ENCODE data around the gene CRTAC1. TPM values are rescaled to one million over a fixed set of nuclear protein-coding genes. Genes with fewer than 3 reads are reported as not detected.

Gene CRTAC1
- total RNA-seq, 1 donor from 2014 or later: 0.82 TPM

DNA sequence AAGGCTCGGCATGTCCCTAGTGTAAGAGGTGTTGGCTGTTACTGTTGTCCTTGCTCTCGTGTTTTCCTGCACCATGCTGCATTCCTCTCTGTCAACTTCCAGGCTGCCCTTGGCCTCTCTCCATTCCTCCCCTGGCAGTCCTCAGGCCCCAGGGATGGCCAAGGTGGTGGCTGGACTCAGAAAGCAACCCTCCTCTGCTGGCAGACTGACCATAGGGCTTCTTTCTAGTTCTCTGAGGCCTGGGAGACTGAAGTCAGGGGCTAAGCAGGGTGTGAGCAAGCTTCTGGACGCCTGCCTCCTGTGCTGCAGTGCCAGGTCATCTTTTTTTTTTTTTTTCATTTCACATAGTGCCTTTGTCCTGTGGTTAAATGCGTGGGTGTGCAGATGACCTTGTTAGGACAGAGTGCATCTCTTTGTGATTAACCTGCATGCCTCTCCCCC is 108.8 kb downstream of the CRTAC1 start:
- Mint-ChIP-seq H3K4me3 (no peak overlapping the region), H3K9me3 (no peaks in the 10 kb centered on the region)

GRCh38 chr10:97920865-97921264 is 109.6 kb downstream of the CRTAC1 start:
- no peak overlapping the region for H3K27ac Mint-ChIP-seq (ENCODE audit: unreplicated experiment)
- H3K4me3 Mint-ChIP-seq: no peak overlapping the region
- H3K9me3 Mint-ChIP-seq: no peaks in the 10 kb centered on the region
- no peak for TF ChIP-seq CTCF (conservative IDR thresholded peaks at IDR 0.05)
- peaks cover 48% of the 10 kb centered on the region for H3K27me3 Mint-ChIP-seq (ENCODE audit: low read depth)
- no peak for DNase-seq (ENCODE audit: low read depth, low spot score)
- H3K4me1 Mint-ChIP-seq: peaks cover 7% of the 10 kb centered on the region
- H3K36me3 Mint-ChIP-seq (ENCODE audit: low read depth): no peaks in the 10 kb centered on the region

More for the DNA sequence above, 108.8 kb downstream of the CRTAC1 start:
- TF ChIP-seq CTCF (conservative IDR thresholded peaks at IDR 0.05): no peak
- Mint-ChIP-seq H3K36me3 (ENCODE audit: low read depth) (no peaks in the 10 kb centered on the region), H3K27ac (ENCODE audit: unreplicated experiment) (no peak overlapping the region), H3K4me1 (peaks cover 7% of the 10 kb centered on the region), H3K27me3 (ENCODE audit: low read depth) (peaks cover 43% of the 10 kb centered on the region)
- DNase-seq (ENCODE audit: low read depth, low spot score): no peak

GRCh38 chr10:97919012-97919411 is 111.4 kb downstream of the CRTAC1 start:
- DNase-seq (ENCODE audit: low read depth, low spot score): no peak
- Mint-ChIP-seq H3K27me3 (ENCODE audit: low read depth) (peaks cover 53% of the 10 kb centered on the region), H3K4me3 (no peak overlapping the region), H3K36me3 (ENCODE audit: low read depth) (no peaks in the 10 kb centered on the region), H3K27ac (ENCODE audit: unreplicated experiment) (no peak overlapping the region), H3K4me1 (peaks cover 7% of the 10 kb centered on the region), H3K9me3 (no peaks in the 10 kb centered on the region)
- TF ChIP-seq CTCF (conservative IDR thresholded peaks at IDR 0.05): no peak

- DNase-seq (ENCODE audit: low read depth, low spot score): no peak
- no peak for TF ChIP-seq CTCF (conservative IDR thresholded peaks at IDR 0.05)
- Mint-ChIP-seq H3K27me3 (ENCODE audit: low read depth) (peaks cover 61% of the 10 kb centered on the region), H3K36me3 (ENCODE audit: low read depth) (no peaks in the 10 kb centered on the region), H3K4me3 (no peak overlapping the region), H3K4me1 (peaks cover 4% of the 10 kb centered on the region), H3K9me3 (no peaks in the 10 kb centered on the region), H3K27ac (ENCODE audit: unreplicated experiment) (no peak overlapping the region)
These were observed 113.8 kb downstream of the CRTAC1 start for GRCh38 chr10:97916586-97916985.

DNA sequence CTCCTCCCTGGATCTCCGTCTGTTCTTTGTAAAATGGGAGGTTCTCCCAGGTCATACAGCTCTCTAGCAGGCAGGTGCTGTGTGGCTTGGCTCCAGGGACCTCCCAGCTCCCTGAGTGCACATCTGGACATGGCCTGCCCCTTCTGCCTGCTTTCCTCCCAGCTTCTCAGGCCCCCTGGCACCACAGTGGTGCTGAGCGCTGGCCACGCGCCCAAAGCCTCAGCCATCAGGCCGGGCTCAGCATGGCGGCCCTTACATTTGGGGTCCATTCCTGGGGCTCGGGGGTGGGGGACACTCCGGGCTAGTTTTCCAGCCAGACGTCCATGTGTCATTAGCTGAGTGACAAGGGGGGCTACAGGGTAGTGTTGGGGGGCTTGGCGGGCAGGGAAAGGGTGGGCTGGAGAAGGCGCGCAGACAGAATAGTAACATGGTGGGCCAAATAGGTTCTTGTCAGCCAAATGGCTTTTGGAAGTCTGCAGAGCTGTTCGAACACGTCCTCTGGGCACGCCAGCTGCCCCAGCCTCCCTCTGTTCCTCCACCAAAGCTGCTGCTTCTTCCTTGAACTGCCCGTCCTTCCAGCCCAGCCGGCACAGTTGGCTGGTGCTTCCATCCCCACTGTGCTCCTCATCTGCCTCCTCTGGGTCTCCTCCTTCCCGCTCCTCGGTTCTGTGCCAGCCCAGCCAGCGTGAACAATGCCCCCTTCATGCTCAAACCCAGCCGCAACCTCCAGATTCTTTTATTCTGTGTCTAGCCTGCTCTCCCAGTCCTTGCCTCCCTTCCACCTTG is 114.9 kb downstream of the CRTAC1 start:
- peaks cover 55% of the 10 kb centered on the region for H3K27me3 Mint-ChIP-seq (ENCODE audit: low read depth)
- DNase-seq (ENCODE audit: low read depth, low spot score): no peak
- H3K36me3 Mint-ChIP-seq (ENCODE audit: low read depth): no peaks in the 10 kb centered on the region
- TF ChIP-seq CTCF (conservative IDR thresholded peaks at IDR 0.05): no peak
- H3K9me3 Mint-ChIP-seq: no peaks in the 10 kb centered on the region
- no peak overlapping the region for H3K27ac Mint-ChIP-seq (ENCODE audit: unreplicated experiment)
- H3K4me1 Mint-ChIP-seq: no peaks in the 10 kb centered on the region
- H3K4me3 Mint-ChIP-seq: no peak overlapping the region

All from neural crest cell (in vitro differentiated cells).